RPMI7951 (cell line): ENCODE data around the gene MAP3K5. TPM values are rescaled to one million over a fixed set of nuclear protein-coding genes. Genes with fewer than 3 reads are reported as not detected.
"Not testable (repeated sequence)": the region's sequence is repeated elsewhere in the genome, so short reads cannot be mapped to it uniquely, and the experiment has no call there.

Experiments used
- DNase-seq: peaks from one replicate; pipeline ENCODE4 v3.0.0-alpha.2; 2012; ENCODE audit warnings: low read depth
- total RNA-seq: library from RNA; depleted of rRNA; stranded (reverse); fragments of >200 nt; shearing (Covaris generic); gene quantifications from 2 replicates; pipeline ENCODE4 v1.2.3, GENCODE V29; 2014

The MAP3K5 gene
- total RNA-seq, 1 experiment from 2014 or later: 6.2 TPM

DNA sequence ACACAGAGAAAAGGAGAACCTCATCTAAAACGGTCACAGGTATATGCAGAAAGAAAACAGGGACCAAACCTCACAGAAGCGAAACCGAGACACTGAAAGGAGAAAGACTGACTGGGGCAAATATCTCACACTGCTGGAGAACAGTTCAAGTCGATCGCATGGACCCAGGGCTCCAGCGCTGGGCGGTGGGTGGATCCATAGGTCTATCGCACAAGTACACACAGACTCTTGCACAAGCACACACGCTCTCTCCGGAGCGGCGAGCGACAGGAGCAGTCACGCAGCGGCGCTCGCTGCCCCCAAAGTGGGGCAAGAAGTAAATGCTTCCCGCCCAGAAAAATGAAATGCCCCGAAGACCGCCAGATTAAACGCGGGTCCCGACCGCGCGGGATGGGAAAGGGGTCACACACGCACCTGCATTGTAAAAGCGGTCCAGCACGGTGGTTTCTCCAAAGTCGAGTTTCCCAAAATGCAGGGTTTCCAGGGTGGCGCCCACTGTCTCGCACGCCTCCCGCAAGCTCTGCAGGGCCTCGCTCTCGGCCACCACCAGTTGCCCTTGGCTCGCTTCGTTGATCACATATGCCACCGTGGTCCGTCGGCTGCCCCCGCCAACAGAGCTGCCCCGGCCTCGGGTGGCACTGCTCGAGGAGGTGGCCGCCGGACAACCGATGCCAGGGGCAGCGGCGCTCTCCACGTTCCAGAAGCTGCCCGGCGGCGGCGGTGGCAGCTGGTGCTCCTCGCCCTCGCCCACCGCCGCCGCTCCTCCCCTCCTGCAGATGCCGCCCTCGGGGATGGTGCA, 782 bp downstream of the MAP3K5 start:
- DNase-seq: peak; percentile 26

DNA sequence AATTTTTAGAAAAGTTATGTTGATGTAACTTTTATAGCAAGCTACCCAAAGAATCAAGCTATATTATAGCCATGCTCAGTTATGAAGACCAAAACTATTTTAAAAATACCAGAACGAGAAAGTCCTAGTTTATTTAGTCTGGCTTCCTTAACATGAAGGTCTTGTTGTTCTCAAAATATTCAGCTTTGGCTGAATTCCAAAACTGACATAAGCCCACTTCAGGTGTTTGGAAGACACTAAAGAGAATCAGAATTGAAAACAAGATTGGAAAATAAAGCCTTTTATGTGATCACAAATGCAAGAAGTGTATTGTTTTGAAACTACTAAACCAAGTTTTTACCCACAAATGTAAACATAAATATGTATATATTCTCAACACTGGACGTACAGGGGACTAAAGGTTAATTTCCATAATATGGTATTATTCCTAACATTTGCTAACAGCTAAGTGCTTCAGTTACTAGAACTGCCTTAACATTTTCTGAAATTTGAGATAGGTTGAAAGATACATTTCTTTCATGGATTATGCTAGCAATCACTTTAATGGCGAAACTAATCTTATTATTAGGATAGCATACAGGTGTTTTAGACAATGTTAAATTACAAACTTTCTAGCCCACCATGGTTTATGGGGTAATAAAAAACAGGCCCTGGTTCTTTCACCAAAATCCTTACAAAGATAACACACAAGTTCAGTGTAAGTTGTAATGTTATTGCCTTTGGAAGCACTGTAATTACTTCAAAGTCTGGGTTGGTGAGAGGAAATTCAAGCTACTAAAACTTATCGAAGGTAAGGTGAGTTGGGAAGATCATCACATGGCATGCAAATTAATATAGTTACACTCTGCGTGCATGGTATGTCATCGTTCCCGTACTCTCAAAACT, 1.6 kb downstream of the MAP3K5 start:
- no peak for DNase-seq

DNA sequence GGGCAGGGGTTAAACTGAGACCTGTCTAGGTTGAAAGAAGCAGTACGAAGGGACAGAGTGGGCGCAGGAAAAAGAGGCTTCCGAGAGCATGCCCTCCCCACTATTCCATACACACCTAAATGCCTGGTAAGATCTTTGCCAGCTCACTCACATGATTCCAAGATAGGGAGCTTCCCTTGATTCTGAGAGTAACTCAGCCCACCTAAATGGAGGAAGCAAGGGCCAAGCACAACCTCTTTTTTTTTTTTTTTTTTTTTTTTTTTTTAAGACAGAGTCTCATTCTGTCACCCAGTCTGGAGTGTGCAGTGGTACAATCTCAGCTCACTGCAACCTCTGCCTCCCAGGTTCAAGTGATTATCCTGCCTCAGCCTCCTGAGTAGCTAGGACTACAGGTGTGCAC, 2.8 kb downstream of the MAP3K5 start:
- DNase-seq: not testable (repeated sequence)

DNA sequence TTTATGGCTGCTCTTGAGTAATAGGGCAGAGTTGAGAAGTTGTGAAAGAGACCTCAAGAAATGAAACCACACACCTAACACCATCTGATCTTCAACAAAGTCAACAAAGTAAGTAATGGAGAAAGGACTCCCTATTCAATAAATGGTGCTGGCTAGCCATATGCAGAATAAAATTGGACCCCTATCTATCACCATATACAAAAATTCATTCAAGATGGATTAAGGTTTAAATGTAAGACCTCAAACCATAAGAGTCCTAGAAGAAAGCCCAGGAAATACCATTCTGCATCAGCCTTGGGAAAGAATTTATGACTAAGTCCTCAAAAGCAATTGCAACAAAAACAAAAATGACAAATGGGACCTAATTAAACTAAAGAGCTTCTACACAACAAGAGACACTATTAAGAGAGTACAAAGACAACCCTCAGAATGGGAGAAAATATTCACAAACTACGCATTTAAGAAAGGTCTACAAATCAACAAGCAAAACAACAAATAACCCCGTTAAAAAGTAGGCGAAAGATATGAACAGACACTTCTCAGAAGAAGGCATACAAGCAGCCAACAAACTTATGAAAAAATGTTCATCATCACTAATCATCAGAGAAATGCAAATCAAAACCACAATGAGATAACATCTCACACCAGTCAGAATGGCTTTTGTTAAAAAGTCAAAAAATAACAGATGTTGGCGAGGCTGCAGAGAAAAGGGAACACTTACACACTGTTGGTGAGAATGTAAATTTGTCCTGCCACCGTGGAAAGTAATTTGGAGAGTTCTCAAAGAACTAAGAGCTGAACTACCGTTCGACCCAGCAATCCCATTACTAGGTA, 4.0 kb downstream of the MAP3K5 start:
- DNase-seq: peak; percentile 59

DNA sequence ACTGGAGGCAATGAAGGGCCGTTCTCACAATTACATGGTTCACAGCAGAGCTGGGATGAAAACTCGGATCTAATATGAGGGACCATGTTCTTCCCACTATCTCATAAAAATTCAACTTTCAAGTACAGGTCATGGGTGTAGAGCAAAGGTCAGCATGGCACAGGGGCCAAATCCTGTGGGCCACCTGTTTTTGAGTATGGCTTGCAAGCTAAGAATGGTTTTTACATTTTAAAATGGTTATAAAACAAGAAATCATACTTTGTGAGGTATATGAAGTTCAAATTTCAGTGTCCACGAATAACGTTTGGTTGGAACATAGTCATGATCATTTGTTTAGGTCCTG, 4.6 kb downstream of the MAP3K5 start:
- no peak for DNase-seq

DNA sequence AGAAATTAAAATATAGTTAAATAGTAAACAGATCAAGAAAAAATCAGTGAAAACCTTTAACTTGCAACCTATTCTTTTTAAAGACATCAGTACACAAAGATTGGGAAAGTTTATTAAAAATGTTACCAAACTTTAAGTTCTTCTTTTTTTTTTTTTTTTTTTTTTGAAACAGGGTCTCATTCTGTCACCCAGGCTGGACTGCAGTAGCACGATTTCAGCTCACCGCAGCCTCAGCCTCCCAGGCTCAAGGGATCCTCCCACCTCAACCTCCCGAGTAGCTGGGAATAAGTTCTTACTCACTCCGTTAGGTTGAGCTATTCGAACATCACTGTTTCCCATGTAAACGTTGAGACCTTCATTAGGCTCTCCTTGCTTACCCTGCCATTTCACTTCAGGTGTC, 5.6 kb downstream of the MAP3K5 start:
- no peak for DNase-seq

DNA sequence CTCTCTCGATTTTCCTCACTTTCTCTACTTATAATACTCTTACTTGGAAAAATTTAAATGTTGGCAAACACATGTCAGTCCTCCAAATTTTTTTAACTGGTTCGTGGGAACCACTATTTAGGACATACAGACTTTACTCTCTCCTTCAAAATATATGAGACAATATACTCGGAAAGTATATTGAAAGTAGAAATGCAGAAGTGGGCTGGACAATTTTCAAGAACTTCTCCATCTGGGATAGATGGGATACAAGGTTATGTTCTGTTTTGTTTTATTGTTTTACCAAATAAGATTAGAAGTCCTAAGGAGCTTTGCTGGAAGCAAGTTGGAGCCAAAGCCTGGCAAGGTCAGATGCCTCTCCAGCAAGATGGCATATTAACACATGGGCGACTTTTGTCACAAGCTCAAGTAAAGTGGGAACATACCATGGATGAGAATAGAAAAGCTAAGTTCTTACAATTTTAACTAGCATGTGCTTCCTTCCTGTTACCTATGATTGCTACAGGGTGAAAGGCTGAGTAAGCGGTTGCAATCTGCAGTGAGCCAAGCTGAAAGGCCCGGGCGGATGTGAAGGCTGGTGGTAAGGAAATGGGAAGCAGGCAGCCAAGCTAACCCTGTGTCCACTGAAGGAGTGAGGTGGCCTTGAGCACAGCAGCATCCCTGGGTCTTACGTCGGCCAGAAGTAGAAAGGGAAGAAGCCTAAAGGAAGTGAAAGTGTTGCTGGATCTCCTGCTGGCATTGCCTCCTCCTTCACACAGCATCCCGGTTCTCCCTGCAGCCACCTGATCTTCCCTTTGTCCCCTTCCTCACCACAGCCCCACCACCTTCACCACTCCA, 7.1 kb downstream of the MAP3K5 start:
- DNase-seq: no peak

DNA sequence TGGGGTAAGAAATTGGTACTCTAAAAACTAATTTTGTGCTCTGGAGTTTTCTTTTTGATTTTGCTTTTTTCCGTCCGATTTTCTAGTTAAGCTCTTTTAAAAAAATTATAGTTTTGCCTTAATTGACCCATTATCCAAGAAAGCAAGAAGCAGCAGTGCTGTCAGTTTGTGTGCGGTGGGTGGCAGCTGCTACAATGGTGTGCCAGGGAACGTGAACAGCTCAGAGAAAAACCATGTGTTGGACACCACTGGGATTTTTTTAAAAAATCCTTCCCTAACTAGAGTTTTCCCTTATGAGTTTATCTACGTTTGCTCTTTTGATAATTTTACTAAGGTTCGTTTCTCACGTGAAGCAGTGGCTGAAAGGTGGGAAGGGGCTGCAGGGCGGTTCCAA, 8.0 kb downstream of the MAP3K5 start:
- no peak for DNase-seq

DNA sequence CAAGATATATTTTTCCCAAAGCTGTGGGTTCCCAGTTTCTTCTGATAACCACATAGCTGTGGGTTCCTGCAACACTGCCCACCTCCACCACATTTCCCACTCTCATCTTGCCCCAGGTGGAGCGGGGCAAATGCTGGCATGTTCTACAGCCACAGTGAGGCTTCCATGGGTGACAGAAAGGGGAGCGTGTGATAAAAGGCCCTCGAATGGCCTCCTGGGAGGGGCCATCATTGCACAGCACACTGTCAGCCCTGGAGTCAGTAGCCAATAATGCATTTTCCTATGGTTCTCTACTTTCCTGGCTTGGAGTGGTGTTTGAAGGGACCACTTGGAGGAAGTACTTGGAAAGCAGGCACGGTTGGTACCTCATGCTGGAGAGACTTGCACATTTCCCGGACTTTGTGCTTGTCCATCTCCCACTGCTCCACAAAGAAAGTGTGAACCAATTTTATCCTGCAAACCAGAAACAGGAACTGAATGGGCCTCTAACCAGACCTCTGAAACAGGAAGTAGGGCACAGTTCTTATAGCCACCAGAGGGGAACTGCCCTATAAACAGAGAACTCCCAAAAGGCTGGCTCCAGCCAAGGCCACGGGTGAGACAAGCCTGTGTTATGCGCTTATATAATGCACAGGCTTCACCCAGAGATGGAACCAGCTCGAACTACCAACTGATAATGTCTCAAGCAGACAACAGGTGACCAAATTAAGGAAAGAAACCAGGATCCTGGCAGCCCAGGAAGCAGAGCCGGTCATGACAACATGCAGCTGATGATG, 8.6 kb downstream of the MAP3K5 start:
- DNase-seq: no peak

DNA sequence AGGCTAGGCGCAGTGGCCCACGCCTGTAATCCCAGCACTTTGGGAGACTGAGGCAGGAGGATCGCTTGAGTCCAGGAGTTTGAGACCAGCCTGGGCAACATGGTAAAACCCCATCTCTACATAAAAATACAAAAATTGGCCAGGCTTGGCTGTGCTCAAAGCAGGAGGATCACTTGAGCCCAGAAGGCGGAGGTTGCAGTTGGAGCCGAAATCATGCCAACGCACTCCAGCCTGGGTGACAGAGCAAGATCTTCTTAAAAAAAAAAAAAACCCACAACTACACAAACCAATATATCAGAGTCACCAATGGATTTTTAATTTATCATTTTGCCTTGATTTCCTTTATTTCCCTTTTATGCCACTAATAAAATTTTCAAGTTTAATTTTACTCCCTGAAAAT, 9.3 kb downstream of the MAP3K5 start:
- no peak for DNase-seq

DNA sequence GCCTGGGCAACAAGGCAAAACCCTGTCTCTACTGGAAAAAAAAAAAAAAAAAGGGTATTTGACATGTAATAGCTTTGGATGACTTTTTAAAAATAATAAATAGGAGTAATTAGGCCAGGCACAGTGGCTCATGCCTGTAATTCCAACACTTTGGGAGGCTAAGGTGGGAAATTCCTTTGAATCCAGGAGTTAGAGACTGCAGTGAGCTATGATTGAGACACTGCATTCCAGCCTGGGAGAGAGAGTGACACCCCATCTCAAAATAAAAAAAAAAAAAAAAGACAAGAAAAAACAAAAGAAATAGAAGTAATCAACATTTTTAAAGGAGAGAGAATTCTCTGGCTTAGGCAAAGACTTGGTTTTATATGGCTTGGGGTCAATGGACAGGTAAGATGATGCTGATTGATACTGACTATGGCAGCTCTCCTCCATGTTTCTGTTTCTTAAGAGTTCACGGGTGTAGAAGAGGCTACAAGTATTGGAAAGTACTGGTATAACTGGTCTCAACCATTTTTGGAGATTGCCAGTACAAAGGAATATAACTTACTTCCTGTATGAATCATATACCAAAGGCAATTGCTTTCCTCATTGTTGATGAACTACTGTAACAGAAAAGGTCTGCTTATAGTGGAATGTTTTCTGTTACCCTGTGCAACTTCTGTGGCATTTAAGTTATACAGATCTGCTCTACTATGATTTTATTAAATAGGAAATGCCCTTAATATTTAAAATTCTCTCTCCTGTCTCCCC, 10.1 kb downstream of the MAP3K5 start:
- DNase-seq: peak; percentile 49

DNA sequence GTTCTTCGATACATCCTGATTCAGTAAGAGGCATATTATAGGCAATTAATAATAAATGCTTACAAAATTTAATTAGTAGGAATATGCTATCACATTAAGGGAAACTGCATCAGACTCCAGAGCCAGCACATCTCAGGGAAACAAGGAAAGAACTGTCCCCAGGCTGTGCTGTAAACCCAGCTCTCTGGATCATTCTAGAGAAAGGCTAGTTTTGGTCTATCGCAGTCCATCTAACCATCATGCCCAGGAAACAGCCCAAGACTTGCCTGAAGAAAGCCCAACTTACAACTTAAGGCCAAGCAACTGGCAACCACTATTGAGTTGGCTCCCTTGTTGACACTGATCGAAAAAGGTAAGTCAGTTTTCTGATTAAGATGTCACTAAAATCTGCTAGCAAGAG, 11.3 kb downstream of the MAP3K5 start:
- DNase-seq: no peak

DNA sequence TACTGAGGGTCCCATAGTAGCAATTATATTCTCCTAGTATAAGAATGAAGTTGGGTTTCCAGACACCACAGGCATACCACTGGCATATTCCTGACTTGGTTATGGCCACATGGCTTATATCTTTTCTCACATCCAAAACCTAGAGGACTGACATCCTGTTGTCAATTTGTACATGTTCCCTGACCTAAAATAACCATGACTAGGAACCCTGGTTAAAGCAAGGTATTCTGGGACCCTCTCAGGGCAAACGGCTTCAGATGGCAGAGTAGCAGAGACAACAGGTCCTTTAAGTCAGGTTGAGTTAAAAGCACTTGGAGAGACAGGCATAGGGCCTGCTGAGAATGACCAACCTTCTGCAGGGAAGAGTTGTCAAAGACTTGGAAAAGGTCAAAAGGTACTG, 12.6 kb downstream of the MAP3K5 start:
- no peak for DNase-seq

DNA sequence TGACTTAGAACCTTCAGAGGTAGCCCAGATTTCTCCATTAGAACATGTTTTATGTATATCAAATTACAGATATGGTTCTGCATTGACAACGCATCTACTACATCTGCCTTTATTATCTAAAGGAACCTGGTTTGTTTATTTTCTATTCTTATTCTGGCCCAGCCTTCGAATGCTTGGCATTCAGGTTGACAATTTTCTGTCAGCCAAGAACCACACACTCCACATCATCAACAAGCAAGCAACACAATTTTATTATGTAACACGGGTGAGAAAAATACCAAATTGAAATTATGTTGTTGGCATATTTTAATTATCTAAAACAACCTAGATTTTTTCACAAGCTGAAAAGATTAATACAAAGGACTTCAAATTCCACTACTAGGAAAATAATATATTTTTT, 14.6 kb downstream of the MAP3K5 start:
- DNase-seq: no peak

DNA sequence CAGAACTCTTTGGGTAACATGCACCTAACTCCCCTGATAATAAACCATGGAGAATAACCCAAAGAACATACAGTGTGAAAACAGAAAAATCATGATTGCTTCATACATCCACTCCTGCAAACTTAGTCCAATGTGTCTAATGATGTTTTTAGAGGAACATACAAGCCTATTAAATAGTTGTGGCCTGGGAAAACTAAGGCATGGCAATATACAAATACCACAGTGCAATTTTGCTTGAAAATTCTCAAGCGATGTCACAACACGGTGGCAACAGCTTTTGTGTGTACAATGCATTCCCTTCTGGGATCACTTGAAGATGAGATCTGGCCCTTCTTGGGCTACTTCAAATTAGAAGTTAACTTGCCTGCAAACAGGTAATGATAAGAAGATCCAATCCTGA, 16.7 kb downstream of the MAP3K5 start:
- DNase-seq: no peak

DNA sequence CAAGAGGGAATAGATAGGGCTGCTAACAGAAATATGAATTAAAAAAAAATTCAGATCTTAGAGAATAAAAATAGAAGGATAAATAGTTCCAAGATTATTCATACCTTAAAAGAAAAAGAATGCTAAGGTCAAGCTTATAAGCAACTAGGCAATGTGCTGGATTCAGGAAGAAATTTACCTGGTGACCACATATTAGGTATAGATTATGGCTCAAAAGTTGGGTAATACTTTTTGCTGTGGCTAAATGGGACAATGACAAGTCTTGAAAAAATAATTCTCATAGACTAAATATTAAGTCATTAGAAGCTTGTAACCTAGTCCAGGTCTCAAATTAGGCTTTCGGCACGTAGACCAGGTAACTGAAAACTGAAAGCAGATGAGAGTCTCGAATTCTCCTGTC, 17.2 kb downstream of the MAP3K5 start:
- no peak for DNase-seq

DNA sequence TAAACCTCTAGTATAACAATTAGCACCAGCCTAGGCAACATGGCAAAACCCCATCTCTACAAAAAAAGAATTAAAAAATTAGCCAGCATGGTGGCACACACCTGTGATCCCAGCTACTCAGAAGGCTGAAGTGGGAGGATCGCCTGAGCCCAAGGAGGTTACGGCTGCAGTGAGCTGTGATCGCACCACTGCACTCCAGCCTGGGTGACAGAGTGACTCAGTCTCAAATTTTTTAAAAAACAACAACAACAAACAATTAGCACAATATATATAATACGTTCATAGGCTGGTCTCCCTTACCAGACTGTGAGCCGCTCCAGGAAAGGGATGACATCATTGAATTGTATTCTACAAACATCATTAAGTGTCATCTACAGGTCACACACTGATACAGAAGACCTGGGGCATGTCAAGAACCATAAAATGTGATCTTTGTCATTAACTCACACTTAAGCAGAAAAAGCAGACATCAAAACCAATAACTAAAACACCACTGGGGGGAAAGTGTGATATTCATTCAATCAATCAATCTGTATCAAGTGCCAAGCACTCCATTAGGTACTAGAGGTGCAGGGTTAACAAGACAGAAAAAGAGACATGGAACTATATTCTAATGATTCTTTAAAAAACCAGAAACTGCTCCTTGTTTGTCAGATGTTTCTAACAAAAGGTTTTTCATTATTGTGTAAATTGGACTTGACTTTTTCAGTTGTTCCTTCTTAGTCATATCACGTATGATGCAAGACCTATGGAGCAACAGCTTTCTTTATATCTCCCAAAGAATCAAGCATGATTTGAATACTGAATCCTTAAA, 17.8 kb downstream of the MAP3K5 start:
- DNase-seq: peak; percentile 44

DNA sequence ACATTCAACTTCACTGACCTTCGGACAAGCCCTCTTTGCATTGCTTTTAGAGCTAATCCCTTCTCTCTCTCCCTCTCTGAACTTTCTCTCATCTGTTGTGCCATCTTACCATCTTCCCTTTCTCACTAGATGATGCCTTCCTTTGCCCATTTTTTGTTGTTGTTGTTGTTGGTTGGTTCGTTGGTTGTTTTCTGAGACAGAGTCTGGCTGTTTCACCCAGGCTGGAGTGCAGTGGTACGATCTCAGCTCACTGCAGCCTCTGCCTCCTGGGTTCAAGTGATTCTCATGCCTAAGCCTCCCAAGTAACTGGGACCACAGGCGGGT, 18.8 kb downstream of the MAP3K5 start:
- DNase-seq: no peak
